Mammary epithelial cell (primary cell): ENCODE results near the gene C6orf89.

Source experiments
- CTCF ChIP-seq, 2 donors: IDR thresholded peaks in 1 of 2; conservative IDR thresholded peaks in 1 of 2; 2 replicates each; pipeline ENCODE4 v1.5.1; 2011 to 2012; ENCODE audit warnings: inconsistent platforms in 2 of 2, low read length in 2 of 2, mild to moderate bottlenecking in 2 of 2, control low read depth in 1 of 2, low read depth in 1 of 2; ENCODE audit not compliant: insufficient read depth in 1 of 2; ENCODE audit errors: extremely low read depth in 1 of 2
- EZH2 ChIP-seq: IDR thresholded peaks from 2 replicates; pipeline ENCODE4 v1.6.1; 2012; ENCODE audit warnings: low read length, inconsistent platforms, borderline replicate concordance

DNA sequence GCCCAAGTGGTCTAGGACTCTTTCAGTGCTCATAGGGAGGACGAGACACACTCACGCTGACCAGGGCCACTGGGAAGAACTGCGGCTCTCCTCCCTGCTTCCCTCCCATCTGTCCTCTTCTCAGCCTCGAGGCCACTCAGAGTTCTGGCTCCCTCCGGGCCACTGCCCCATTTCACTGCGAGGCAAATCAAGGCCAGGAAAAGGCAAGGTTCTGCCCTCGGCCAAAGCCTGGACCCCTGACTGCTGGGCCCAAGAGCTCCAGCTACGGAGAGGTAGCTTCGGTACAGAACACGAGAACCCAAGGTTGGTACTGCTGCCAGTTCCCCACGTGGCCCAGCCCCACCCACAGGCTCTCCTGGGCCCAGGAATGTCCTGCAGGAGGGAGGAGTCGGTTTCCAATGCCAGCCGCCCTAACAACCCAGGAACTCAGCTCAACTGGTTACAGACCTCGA, 83.5 kb downstream of the C6orf89 start:
- TF ChIP-seq CTCF (conservative IDR thresholded peaks at IDR 0.05 in 1 of 2, IDR thresholded peaks at IDR 0.05 in 1 of 2; ENCODE audit: extremely low read depth in 1 of 2, insufficient read depth in 1 of 2, low read depth in 1 of 2, low read length in 2 of 2), result no peak
- TF ChIP-seq EZH2, result no peak
